Measurements from ENCODE around the gene SLC49A3. TPM values are rescaled to one million over a fixed set of nuclear protein-coding genes. Genes with fewer than 3 reads are reported as not detected.

SLC49A3 gene
- total RNA-seq, 1 donor = 3.9 TPM

- H3K4me3 ChIP-seq (ENCODE audit: low read depth, low read length) = peak overlapping the region; percentile 23
- DNase-seq (ENCODE audit: low read depth) = peak; percentile 86
- no peak for TF ChIP-seq CTCF (IDR thresholded peaks at IDR 0.05; ENCODE audit: insufficient read depth, low read depth, low read length)
These were observed 32.6 kb upstream of the SLC49A3 start for GRCh38 chr4:721261-722168.

- TF ChIP-seq CTCF (IDR thresholded peaks at IDR 0.05; ENCODE audit: insufficient read depth, low read depth, low read length) = no peak
- no peak for DNase-seq (ENCODE audit: low read depth)
These were observed 31.3 kb upstream of the SLC49A3 start for GRCh38 chr4:720111-720860.

DNA sequence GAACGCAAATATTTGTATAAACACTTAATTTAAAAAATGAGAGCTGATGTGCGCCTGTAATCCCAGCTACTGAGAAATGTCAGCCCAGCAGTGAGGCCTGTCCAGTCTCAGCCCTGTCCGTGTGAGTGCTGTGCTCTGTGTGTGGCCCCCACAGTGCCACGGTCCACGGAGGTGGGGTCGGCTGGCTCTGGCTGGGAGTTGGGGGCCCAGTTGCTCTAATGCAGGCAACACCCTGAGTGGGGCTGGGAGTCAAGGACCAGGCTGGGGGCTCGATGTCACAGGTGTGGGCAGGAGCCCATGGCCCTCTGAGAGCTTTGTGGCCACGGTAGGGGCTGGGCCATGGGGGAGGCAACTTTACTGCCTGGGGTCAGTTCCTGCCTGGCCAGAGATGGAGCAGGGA is 29.5 kb upstream of the SLC49A3 start:
- H3K4me3 ChIP-seq (ENCODE audit: low read depth, low read length) = no peak overlapping the region
- no peak for TF ChIP-seq CTCF (IDR thresholded peaks at IDR 0.05; ENCODE audit: insufficient read depth, low read depth, low read length)
- no peak for DNase-seq (ENCODE audit: low read depth)

More at GRCh38 chr4:720111-720860, 31.3 kb upstream of the SLC49A3 start:
- no peak overlapping the region for H3K4me3 ChIP-seq (ENCODE audit: low read depth, low read length)

GRCh38 chr4:717601-718320 is 28.8 kb upstream of the SLC49A3 start:
- TF ChIP-seq CTCF (IDR thresholded peaks at IDR 0.05; ENCODE audit: insufficient read depth, low read depth, low read length) = no peak
- H3K4me3 ChIP-seq (ENCODE audit: low read depth, low read length) = no peak overlapping the region
- no peak for DNase-seq (ENCODE audit: low read depth)

GRCh38 chr4:714087-714486 is 25.1 kb upstream of the SLC49A3 start:
- DNase-seq (ENCODE audit: low read depth) = no peak
- TF ChIP-seq CTCF (IDR thresholded peaks at IDR 0.05; ENCODE audit: insufficient read depth, low read depth, low read length) = no peak
- H3K4me3 ChIP-seq (ENCODE audit: low read depth, low read length) = no peak overlapping the region

DNA sequence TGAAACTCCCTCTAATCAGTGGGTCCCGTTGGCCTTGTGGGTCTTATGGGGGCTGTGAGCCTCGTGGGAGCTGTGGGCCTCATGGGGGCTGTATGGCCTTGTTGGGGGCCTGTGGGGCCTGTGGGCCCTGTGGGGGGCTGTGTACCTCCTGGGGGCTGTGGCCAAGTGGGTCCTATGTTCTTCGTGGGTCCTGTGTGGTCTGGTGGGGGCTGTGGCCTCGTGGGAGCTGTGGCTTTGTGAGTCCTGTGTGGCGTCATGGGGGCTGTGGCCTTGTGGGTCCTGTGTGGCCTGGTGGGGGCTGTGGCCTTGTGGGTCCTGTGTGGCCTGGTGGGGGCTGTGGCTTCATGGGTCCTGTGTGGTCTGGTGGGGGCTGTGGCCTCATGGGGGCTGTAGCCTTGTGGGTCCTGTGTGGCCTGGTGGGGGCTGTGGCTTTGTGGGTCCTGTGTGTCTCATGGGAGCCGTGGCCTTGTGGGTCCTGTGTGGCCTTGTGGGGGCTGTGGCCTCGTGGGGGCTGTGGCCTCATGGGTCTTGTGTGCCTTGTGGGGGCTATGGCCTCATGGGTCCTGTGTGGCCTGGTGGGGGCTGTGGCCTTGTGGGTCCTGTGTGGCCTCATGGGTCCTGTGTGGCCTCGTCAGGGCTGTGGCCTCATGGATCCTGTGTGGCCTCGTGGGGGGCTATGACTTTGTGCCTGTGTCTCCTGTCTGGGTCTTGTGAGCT is 24.1 kb upstream of the SLC49A3 start:
- no peak overlapping the region for H3K4me3 ChIP-seq (ENCODE audit: low read depth, low read length)
- DNase-seq (ENCODE audit: low read depth) = no peak
- no peak for TF ChIP-seq CTCF (IDR thresholded peaks at IDR 0.05; ENCODE audit: insufficient read depth, low read depth, low read length)

Data from fibroblast of villous mesenchyme (primary cell).